Bronchial epithelial cell (primary cell): Measurements from ENCODE around the gene BPIFB4. TPM values are rescaled to one million over a fixed set of nuclear protein-coding genes. Genes with fewer than 3 reads are reported as not detected.
"Not testable (repeated sequence)": the region's sequence is repeated elsewhere in the genome, so short reads cannot be mapped to it uniquely, and the experiment has no call there.

Experiments
- DNase-seq: peaks from one replicate; pipeline ENCODE4 v3.0.0-alpha.2; 2010; ENCODE audit warnings: low read depth
- FAIRE-seq: peaks from 2 replicates; lab custom pipeline; 2011; peaks lifted over from hg19 to GRCh38; lab: Jason Lieb, UNC
- H3K27me3 ChIP-seq: 2 replicates; pipeline ENCODE4 v1.5.1; 2011; ENCODE audit warnings: low read length; ENCODE audit not compliant: control insufficient read depth, insufficient read depth
- H3K36me3 ChIP-seq: 2 replicates; pipeline ENCODE4 v1.5.1; 2011; ENCODE audit warnings: low read length; ENCODE audit not compliant: control insufficient read depth, insufficient read depth
- H3K4me3 ChIP-seq: 2 replicates; pipeline ENCODE4 v1.5.1; 2011; ENCODE audit warnings: mild to moderate bottlenecking, low read depth, low read length, control low read depth
- CTCF ChIP-seq: IDR thresholded peaks from 2 replicates; pipeline ENCODE4 v1.5.1; 2011; ENCODE audit warnings: mild to moderate bottlenecking, moderate library complexity, low read length, control low read depth, inconsistent platforms; ENCODE audit not compliant: insufficient read depth, severe bottlenecking
- total RNA-seq: library from RNA; depleted of rRNA; stranded (reverse); fragments of >200 nt; gene quantifications from 2 replicates; pipeline ENCODE4 v1.2.1, GENCODE V29; 2014

BPIFB4 gene
- total RNA-seq, 1 donor from 2014 or later = not detected

DNA sequence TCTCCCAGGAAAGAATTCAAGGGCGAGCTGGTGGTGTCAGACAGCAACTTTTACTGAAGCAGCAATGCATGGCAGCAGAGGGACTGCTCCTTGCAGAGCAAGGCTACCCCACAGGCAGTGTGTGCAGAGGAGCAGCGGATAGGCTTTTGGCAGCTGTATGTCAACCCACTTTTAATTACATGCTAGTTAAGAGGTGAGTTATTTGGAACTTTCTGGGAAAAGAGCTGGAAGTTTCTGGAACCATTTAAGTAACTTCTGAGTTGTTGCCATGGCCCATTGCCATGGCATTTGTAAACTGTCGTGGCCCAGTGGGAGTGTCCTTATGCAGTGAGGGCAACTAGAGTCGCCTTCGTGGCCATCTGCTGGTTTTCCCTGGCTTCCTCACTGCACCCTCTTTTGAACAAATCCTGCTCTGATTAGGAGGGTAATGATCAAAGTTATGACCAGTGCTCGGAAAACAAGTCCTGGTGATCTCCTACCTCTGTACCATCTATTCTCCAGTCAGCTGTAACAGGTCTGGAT lies 34.0 kb downstream of the BPIFB4 start:
- no peak overlapping the region for H3K4me3 ChIP-seq
- no peak for FAIRE-seq
- no peak for DNase-seq
- H3K36me3 ChIP-seq = no peaks in the 10 kb centered on the region
- no peak for TF ChIP-seq CTCF
- H3K27me3 ChIP-seq = no peaks in the 10 kb centered on the region

DNA sequence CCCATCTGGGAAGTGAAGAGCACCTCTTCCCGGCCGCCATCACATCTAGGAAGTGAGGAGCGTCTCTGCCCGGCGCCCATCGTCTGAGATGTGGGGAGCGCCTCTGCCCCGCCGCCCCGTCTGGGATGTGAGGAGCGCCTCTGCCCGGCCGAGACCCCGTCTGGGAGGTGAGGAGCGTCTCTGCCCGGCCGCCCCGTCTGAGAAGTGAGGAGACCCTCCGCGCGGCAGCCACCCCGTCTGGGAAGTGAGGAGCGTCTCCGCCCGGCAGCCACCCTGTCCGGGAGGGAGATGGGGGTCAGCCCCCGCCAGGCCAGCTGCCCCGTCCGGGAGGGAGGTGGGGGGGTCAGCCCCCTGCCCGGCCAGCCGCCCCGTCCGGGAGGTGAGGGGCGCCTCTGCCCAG lies 36.1 kb downstream of the BPIFB4 start:
- H3K4me3 ChIP-seq, H3K36me3 ChIP-seq, FAIRE-seq: not testable (repeated sequence)

DNA sequence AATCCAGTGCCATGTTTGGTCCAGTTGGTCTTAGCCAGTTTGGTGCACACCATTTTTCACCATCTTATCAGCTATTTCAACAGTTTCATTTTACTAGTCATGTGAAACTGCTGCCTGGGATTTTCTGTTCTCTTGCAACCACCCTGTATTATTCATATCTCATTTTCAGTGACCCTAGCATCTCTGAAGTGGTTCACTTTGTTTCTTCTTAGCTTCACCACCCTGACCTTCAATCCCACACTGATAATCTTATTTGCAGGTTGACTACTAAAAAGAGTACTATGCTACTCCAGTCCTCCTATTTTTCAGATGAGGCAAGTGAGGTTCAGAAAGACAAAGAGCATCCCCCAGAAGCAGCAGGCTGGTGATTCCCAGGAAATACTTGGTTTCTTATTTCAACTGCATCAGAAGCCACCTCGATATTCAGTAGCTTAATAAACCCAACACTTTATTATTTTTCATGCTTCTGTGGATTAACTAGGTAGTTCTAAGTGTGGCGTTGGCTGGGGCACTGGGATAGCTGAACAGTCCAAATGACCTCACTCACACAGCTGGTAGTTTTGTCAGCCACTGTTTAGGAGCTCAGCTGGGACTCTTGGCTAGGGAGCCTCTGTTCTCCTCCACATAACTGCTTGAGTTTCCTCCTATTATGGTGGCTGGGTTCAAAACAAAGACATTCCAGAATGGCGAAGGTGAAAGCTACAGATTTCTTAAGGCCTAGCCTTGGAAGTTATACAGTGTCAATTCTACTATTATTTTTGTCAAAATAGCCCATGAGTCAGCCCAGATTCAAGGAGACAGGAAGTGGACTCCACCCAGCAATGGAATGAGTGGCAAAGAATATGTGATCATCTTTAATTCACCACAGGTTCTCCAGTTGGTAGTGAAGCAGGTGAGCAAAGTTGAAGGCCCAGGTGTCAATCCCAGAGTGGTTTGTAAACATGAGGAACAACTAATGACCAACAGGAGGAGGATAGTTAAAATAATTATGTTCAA lies 40.6 kb downstream of the BPIFB4 start:
- TF ChIP-seq CTCF = no peak
- Histone ChIP-seq H3K4me3 (no peak overlapping the region), H3K27me3 (no peaks in the 10 kb centered on the region), H3K36me3 (no peaks in the 10 kb centered on the region)
- DNase-seq = peak; percentile 48
- no peak for FAIRE-seq

More for the DNA sequence above, 36.1 kb downstream of the BPIFB4 start:
- not testable (repeated sequence) for DNase-seq, H3K27me3 ChIP-seq

- no peak for TF ChIP-seq CTCF
- Histone ChIP-seq H3K27me3 (no peaks in the 10 kb centered on the region), H3K36me3 (no peaks in the 10 kb centered on the region), H3K4me3 (no peak overlapping the region)
- FAIRE-seq (no peak), DNase-seq (no peak)
Measured at GRCh38 chr20:33120934-33121333, 41.5 kb downstream of the BPIFB4 start.

- H3K4me3 ChIP-seq, H3K36me3 ChIP-seq, FAIRE-seq, H3K27me3 ChIP-seq, DNase-seq: not testable (repeated sequence)
Measured at GRCh38 chr20:33122297-33122696, 42.9 kb downstream of the BPIFB4 start.

- FAIRE-seq = peak; percentile 66
- TF ChIP-seq CTCF = no peak
- no peak for DNase-seq
- Histone ChIP-seq H3K27me3 (no peaks in the 10 kb centered on the region), H3K36me3 (no peaks in the 10 kb centered on the region), H3K4me3 (no peak overlapping the region)
Measured at GRCh38 chr20:33124261-33124660, 44.8 kb downstream of the BPIFB4 start.
